GM19324 (cell line): ENCODE measurements around the gene CEACAM16.
"Not testable (repeated sequence)": the region's sequence is repeated elsewhere in the genome, so short reads cannot be mapped to it uniquely, and the experiment has no call there.

Experiments
- ATAC-seq: cut with Tn5 transposase; IDR thresholded peaks from one replicate; pipeline ENCODE4 v1.9.1; 2021; ENCODE audit warnings: mild to moderate bottlenecking, moderate library complexity; ENCODE audit not compliant: unreplicated experiment, low FRiP score

CEACAM16 gene

DNA sequence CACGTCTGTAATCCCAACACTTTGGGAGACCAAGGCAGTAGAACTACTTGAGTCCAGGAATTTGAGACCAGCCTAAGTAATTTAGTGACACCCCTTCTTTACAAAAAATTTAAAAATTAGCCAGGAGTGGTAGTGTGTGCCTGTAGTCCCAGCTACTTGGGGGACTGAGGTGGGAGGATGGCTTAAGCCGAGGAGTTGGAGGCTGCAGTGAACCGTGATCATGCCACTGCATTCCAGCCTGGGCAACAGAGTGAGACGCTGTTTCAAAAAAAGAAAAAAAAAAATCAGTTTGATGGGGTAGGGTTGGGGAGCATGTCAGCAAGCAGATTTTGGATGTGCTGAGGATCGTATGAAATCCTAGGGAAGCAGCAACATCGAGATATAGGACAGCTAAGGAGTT is 23.4 kb upstream of the CEACAM16 start:
- ATAC-seq = no peak

DNA sequence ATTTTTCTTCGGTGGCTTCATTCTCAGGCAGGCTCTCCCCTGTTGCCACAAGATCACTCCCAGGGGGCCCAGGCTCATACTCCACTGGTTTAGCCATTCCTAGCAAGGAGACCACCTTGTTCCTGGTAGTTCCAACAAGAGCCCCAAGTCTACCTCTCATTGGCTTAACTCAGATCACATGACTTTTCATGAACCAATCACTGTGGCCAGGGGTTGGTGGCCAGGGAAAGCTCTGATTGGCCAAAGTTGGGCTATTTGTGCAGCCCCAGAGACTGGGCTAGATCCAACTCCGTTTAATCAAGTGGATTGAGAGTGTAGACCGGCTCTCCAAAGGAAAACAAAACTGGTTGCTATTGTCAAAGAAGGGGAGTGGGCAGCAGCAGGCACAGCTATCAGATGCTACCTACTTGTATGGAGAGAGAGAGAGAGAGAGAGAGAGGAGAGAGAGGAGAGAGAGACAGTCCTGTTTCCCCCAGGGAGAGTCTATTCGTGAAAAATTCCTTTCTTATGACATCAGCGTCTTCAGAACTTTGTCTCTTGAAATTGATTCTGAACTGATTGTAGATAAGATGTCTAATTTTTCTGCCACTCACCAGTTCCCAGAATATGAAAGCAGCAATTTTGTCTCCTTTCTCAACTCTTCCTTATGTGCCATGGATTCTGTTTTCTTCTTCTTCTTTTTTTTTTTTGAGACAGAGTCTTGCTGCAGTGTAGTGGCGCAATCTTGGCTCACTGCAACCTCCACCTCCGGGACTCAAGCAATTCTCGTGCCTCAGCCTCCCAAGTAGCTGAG is 21.7 kb upstream of the CEACAM16 start:
- ATAC-seq = no peak

DNA sequence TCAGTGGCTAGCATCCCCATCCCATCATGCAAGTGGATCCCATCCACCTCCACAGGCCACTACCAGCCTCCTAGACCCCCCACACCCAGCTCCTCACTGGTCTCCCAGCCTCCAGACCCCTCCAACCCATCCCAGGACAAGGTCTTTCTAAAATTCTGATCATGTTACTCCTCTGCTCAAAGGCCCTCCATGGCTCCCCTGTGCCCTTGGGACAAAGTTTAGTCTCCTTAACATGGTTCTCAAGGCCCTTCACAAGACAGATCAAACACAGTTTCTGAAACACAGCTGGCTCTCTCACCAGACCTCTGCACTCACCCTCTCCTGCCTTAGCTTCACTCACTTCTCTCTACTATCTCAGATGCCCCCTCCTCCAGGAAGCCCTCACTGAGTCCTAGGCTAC is 18.4 kb upstream of the CEACAM16 start:
- no peak for ATAC-seq

DNA sequence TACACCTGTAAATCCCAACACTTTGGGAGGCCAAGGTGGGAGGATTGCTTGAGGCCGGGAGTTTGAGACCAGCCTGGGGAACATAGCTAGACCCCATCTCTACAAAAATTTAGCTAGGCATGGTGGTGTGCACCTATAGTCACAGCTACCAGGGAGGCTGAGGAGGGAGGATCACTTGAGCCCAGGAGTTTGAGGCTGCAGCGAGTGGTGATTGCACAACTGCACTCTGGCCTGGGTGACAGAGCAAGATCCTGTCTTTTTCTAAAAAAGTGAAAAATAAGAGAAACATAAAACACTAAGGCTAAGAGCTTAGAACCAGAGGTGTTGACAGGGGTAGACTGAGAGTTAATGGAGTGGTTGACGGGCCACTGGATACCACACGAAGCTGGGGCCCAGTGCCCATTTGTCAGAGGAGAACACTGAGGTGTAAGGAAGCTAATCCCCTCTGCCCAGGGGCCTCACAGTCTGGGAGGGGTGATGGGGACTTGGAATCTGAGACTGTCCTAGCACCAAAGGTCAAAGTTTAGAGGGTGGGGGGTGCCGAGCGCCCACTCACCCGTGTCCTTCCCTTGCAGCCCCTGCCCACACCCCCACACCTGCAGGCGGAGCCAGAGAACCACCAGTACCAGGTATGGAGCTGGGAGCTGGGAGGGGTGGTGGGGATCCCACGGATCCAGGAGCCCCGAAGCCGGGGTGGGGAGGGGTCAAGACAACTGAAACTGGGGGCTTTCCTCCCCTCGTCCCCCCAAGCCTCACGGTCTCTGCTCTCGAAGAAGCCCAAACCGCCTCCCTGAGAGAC is 16.8 kb upstream of the CEACAM16 start:
- ATAC-seq = no peak

DNA sequence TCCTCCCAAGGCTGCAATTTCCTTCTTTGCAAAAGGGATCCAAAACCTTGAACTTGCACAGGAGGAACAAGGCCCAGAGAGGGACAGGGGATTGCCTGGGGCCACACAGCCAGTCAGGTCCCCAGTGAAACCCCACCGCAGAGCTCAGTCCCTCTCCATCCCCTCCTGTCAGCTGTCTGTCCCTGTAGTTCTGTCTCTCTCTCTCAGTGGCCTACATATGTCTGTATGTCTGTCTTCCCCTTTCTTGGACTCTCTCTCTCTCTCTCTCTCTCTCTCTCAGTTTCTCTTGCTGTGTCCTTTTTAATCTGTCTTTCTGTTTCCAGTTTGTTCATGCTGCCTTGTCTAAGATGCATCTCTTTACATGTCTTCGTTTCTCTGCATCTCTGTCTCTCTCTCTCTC is 16.1 kb upstream of the CEACAM16 start:
- no peak for ATAC-seq

DNA sequence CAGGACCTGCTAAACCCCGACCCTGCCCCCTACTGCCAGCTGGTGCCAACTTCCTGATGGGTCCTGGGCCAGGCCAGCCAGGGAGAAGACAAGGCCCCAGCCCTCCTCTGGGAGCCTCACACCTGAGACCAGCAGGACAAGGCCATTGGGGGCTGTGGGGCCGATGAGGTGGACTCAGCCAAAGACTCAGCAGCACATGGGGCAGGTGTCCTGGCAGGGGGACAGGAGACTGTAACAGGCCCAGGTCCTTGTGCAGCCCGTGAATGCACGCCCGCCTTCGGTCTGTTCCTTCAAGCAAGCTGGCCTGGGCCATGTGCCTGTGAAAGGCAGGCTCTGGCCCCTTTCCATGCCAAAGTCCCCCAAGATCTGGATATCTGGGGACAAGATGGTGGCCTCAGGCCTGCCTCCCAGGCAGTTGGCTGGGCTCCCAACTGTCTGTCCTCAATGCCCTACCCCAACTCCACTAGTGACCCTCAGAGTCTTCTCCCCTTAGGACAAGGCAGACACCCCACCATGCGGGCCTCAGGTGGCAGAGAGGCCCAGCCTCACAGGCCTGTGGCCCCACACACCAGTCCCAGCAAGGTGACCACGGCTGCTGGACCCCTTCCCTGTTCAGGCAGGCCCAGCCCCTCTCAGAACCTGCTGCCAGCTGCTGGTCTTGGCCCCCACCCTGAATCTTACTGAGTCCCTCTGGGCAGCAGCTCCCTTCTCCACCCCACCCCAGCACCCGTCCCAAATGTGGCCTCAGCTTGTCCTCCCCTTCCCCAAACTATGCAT is 15.3 kb upstream of the CEACAM16 start:
- no peak for ATAC-seq

DNA sequence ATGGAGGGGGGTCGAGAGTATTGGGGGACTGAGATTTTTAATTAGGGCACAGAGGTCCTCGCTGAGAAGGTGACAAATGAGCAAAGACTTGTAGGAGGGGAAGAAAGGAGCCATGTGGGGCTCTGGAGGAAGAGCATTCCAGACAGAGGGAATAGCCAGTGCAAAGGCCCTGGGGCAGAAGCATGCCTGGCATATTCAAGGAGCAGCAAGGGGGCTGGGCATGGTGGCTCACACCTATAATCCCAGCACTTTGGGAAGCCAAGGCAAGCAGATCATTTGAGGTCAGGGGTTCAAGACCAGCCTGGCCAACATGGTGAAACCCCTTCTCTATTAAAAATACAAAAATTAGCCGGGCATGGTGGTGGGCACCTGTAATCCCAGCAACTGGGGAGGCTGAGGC is 14.6 kb upstream of the CEACAM16 start:
- not testable (repeated sequence) for ATAC-seq

DNA sequence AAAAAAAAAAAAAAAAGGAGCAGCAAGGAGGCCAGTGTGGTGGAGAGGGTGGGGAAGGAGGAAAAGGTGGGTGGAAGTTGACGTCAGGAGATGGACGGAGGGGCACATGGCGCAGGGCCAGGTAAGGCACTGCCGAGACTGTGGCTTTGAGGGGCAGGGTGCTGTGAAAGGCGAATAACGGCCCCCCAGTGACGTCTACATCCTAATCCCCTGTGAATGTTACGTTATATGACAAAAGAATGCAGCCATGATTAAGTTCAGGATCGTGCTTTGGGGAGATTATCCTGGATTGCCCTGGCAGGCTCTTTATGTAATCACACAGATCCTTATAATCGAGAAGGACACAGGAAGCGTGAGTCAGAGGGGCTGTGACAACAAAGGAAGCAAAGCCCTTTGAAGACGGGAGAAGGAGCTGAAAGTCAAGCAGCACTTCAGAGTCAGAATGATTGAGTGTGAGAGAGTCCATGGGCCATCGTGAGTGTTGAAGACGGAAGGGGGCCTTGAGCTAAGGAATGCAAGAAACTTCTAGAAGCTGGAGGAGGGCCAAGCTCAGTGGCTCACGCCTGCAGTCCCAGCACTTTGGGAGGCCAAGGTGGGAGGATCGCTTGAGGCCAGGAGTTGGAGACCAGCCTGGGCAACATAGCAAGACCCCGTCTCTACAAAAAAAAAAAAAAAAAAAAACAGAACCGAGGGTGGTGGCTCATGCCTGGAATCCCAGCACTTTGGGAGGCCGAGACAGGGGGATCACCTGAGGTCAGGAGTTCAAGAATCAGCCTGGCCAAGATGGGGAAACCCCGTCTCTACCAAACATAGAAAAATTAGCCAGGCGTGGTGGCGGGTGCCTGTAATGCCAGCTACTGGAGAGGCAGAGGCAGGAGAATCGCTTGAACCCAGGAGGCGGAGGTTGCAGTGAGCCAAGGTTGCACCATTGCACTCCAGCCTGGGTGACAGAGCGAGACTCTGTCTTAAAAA is 13.8 kb upstream of the CEACAM16 start:
- ATAC-seq = no peak

DNA sequence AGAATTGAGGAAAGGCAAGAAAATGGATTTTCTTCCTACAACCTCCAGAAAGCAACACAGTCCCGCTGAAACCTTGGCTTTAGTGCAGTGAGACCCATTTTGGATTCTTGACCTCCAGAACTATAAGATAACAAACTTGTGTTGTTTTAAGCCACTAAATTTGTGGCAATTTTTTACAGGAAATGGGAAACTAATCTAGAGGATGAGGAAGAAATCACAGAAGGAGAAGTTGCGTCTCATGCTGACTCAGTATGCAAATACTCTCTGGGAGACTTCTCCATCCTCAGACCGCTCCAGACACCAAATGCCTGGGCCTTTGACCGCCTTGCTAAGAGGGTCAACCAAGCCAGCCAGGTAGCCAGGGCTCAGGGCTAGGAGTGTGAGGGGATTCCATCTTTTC is 13.1 kb upstream of the CEACAM16 start:
- ATAC-seq = no peak

DNA sequence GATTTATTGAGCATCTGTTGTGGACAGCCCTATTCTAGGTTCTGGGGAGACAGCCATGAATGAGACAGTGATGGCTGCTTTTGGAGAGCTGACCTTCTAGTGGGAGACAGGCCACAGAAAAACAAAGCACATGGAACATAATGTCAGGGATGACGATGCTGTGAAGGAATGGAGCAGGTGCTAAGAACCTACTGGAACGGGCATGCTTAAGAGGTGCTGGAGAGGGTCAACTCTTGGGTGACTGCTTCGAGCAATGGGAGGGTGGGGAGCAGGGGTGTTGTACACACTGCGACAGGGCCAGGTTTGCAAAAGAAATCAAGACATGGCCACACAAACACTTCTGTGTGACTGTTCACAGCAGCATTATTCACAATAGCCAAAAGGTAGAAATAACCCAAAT is 12.1 kb upstream of the CEACAM16 start:
- no peak for ATAC-seq

DNA sequence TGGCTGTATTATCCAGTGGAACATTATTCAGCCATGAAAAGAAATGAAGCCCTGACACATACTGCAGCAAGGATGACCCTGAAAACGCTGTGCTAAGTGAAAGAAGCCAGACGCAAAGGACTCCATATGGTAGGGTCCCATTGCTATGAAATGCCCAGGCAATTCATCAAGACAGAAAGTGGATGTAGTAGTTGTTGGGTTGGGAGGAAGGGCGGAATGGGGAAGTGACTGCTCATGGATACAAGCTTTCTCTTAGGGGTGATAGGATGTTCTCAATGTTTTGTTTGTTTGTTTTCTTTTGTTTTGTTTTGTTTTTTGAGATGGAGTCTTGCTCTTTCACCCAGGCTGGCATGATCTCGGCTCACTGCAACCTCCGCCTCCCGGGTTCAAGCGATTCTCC is 11.1 kb upstream of the CEACAM16 start:
- no peak for ATAC-seq

DNA sequence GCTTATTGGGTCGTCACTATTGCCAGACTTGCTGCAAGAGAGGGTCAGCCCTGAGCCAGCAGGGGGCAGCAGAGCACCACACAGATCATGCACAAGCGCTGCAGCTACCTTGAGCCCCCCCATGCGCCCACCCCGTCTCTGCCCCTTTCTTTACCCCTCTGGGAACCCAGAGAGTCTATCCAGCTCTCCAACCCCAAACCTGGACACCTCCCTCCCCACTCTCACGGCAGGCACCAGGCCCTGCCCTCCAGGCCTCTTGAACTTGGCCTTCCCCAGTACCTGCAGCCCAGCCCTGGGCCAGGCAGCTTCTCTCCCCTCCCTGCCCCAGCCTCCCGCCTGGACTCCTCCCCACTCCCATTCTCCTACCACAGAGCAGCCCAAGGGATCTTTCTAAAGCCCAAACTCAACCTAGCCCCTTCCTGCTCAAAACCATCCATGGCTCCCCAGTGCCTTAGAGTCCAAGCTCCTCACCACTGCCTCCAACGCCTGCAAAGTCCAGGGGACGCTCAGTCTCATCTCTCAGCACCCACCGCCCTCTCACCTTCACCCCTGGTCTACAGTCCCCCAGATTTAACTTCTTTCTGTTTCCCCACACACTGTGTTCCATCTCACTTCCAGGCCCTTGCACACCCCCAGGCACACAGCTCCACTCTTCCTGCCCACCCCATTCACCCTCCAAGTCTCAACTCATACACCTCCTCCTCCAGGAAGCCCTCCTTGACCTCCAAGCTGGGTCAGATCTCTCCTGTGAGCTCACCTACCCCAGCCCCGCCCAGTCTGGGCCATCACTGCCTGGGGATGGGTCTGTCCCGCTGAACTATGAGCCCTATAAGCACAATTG is 9.4 kb upstream of the CEACAM16 start:
- no peak for ATAC-seq

DNA sequence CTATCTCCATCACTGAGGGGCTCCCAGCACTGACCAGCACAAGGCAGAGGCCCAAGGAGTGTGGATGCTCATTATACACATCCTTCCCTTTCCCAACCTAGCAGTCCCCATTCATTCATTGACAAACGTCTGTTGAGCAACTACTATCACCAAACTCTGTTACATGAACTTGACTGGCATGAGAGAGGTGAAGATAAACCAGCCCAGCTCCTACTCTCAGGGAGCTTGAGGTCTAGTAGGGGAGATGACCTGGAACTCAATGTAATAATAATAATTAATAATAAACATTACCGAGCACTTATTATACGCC is 8.9 kb upstream of the CEACAM16 start:
- no peak for ATAC-seq

DNA sequence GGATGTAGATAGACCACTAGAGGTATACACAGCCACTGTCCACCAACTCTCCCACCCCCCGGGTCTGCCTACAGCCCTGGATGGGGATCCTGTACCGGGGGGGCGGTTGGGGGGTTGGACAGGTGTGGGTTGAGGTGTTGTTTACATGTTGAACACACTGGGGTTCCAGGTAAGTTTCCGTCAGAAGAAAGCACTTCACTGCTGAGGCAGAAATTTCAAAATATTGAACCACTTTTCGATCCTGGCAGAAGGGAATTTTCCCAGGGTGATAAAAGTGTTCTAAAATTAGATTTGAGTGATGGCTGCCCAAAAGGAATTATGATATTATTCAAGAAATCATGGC is 6.6 kb upstream of the CEACAM16 start:
- no peak for ATAC-seq

DNA sequence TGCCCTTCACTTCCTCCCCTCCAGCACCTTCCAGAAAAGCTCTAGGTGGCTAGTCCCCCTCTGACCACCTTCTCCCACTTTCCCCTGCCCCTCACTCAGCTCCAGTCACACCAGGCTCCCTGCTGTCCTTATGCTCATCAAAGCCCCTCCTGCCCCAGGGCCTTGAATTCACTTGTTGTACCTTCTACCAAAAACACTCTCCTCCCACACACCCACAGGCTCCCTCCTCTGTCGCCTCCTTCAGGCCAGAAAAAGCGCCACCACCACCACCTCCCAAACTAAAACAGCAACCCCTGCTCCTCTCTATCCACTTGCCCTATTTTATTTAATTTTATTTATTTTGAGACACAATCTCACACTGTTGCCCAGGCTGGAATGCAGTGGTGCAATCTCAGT is 4.8 kb upstream of the CEACAM16 start:
- ATAC-seq = no peak

DNA sequence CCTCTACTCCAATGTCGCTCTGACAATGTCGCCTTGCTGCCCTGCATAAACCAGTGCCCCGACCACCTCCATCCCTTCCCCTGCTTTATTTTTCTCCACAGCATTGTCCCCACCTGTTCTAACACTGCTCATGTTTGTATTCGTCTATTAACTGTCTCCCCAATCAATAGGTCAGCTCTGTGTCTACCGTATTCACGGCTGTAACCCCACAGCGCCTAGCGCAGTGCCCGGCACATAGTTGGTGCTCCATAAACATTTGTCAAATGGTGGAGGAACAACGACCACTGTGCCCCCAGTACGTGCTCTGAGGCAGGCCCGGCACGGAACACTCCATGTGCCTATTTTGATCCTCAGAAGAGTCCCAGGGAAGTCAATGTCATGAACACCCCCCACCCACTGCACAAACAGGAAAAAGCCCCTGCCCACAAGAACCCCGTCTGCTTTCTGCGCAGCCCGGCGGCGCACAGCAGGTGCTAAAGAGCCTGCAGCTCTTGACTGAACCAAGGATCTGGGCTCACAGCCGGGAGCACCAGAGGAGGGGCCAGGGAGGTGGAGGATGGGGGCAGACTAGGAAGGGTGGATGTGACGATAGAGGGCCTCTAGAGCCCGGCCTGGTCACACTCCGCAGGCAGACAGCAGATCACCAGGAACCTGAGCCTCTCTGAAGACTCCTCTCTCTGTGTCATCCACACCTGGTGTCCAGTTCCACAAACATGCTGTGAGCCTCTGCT is 1.8 kb upstream of the CEACAM16 start:
- ATAC-seq = no peak

DNA sequence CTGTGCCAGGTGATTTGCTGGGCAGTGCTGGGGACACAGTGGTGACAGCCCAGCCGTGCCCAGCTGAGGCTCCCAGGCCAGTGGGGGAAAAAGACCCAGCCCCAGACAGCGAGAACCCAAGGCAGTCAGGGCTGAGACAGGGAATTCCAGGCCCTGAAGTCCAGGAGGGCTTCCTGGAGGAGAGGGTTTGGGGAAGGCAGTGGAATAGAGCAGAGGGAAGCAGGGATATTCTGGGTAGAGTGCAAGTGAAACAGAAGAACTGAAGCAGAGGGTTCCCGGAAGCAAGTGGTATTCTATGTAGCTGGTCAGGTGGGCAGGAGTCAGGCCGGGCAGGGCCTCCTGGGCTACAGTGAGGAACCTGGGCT is 1.3 kb upstream of the CEACAM16 start:
- ATAC-seq = no peak

DNA sequence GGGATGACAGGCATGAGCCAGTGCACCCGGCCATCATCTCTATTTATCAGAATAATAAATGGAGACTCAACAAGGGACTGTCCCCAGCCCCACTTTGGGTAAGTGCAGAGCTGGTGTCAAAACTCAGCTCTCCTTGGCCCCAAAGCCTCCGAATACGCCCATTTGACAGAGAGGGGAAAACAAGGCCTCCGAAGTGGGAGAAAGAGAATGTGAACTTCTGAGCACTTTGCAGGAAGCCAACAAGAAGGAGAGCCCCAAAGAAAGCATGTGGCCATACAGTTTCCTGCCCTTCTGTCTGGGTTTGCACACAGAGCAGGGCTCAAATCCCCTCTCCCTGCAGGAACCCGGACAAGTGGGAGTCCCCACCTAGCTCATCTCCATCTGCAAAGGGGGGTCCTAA is 1.6 kb downstream of the CEACAM16 start:
- no peak for ATAC-seq

DNA sequence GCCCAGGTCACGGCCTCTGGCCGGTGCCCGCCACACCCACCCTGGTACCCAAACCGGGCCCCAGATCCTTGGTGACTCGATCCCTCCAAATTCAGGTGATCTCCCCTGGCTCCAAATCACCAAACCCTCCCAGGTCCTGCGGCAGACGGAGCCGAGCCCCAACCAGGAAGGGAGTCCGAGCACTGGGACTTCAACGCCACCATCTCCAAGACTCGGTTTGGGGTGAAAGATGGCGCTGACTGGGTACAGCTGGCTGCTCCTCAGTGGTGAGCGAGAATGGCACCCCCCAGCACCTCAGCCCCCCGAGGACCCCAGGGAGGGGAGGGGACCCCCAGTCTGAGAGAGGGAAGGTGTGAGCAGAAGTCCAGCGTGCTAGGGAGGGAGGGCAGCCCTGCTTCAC is 2.3 kb downstream of the CEACAM16 start:
- ATAC-seq = no peak
